WTC11 (cell line): ENCODE measurements around the gene SNRPD3.

Source experiments
- CBFB ChIP-seq: sonication (generic); formaldehyde crosslinking; IDR thresholded peaks from 2 replicates; pipeline ENCODE4 v1.8.1; 2022; ENCODE audit warnings: mild to moderate bottlenecking, low read depth, missing genetic modification reagents
- CTCF ChIP-seq: fragments of 200-600 bp; IDR thresholded peaks from 2 replicates; pipeline ENCODE4 v1.8.0; 2022; ENCODE audit warnings: antibody characterized with exemption
- FOXP1 ChIP-seq: sonication (generic); formaldehyde crosslinking; IDR thresholded peaks from 2 replicates; pipeline ENCODE4 v1.8.0; 2022; ENCODE audit warnings: missing genetic modification reagents, mild to moderate bottlenecking, moderate library complexity, borderline replicate concordance
- GABPB1 ChIP-seq: sonication (generic); formaldehyde crosslinking; IDR thresholded peaks from 2 replicates; pipeline ENCODE4 v1.8.1; 2023; ENCODE audit warnings: mild to moderate bottlenecking, missing genetic modification reagents
- IRF1 ChIP-seq: sonication (generic); formaldehyde crosslinking; IDR thresholded peaks from 2 replicates; pipeline ENCODE4 v1.8.0; 2023; ENCODE audit warnings: missing genetic modification reagents
- SP1 ChIP-seq: sonication (generic); formaldehyde crosslinking; conservative IDR thresholded peaks from 2 replicates; pipeline ENCODE4 v1.8.1; 2022; ENCODE audit warnings: missing genetic modification reagents
- ZNF121 ChIP-seq: sonication (generic); formaldehyde crosslinking; IDR thresholded peaks from 2 replicates; pipeline ENCODE4 v1.8.0; 2023; ENCODE audit warnings: missing genetic modification reagents
- ZNF281 ChIP-seq: sonication (generic); formaldehyde crosslinking; IDR thresholded peaks from 2 replicates; pipeline ENCODE4 v1.8.0; 2023; ENCODE audit warnings: mild to moderate bottlenecking, missing genetic modification reagents

- TF ChIP-seq CTCF (no peak), SP1 (CRISPR knock-in tag) (no peak), ZNF281 (CRISPR knock-in tag) (no peak), ZNF121 (CRISPR knock-in tag) (no peak), CBFB (CRISPR knock-in tag) (no peak), GABPB1 (CRISPR knock-in tag) (no peak), IRF1 (CRISPR knock-in tag) (no peak), FOXP1 (CRISPR knock-in tag) (no peak)
Observed at GRCh38 chr22:24590596-24591173, 34.9 kb downstream of the SNRPD3 start.
